Endothelial cell (in vitro differentiated cells): ENCODE data around the gene C12orf75. TPM values are rescaled to one million over a fixed set of nuclear protein-coding genes. Genes with fewer than 3 reads are reported as not detected.

Source experiments
- DNase-seq: peaks from one replicate; pipeline ENCODE4 v3.0.0; 2021; ENCODE audit warnings: low spot score
- H3K27ac Mint-ChIP-seq: one replicate; pipeline ENCODE4 v1.8.0; 2021; ENCODE audit warnings: mixed read lengths, inconsistent platforms; ENCODE audit not compliant: unreplicated experiment
- H3K27me3 Mint-ChIP-seq: one replicate; pipeline ENCODE4 v1.8.0; 2021; ENCODE audit warnings: mild to moderate bottlenecking, moderate library complexity, mixed read lengths, inconsistent platforms; ENCODE audit not compliant: unreplicated experiment
- H3K36me3 Mint-ChIP-seq: one replicate; pipeline ENCODE4 v1.8.0; 2021; ENCODE audit warnings: mild to moderate bottlenecking, low read depth, mixed read lengths, inconsistent platforms; ENCODE audit not compliant: unreplicated experiment
- H3K4me1 Mint-ChIP-seq: one replicate; pipeline ENCODE4 v1.8.0; 2021; ENCODE audit warnings: mild to moderate bottlenecking, mixed read lengths, inconsistent platforms; ENCODE audit not compliant: unreplicated experiment
- H3K4me3 Mint-ChIP-seq: one replicate; pipeline ENCODE4 v1.8.0; 2021; ENCODE audit warnings: mild to moderate bottlenecking, mixed read lengths, inconsistent platforms; ENCODE audit not compliant: unreplicated experiment
- H3K9me3 Mint-ChIP-seq: one replicate; pipeline ENCODE4 v1.8.0; 2021; ENCODE audit warnings: mixed read lengths, inconsistent platforms; ENCODE audit not compliant: unreplicated experiment
- total RNA-seq: library from RNA; stranded (reverse); fragmentation: NEBNext Ultra II Directional; extraction: Animal tissue kit (Norgen Biotek cat#: 25700); gene quantifications from one replicate; pipeline ENCODE4 v1.2.1, GENCODE V29; 2021; ENCODE audit not compliant: unreplicated experiment
- TF ChIP-seq, protein P1 (sequence below): fragments of 200-600 bp; sonication (generic); IDR thresholded peaks from one replicate; pipeline ENCODE4 v1.5.0; 2021; ENCODE audit warnings: antibody characterized with exemption; ENCODE audit not compliant: unreplicated experiment

C12orf75 gene
- total RNA-seq, 1 donor from 2014 or later = 24.0 TPM

DNA sequence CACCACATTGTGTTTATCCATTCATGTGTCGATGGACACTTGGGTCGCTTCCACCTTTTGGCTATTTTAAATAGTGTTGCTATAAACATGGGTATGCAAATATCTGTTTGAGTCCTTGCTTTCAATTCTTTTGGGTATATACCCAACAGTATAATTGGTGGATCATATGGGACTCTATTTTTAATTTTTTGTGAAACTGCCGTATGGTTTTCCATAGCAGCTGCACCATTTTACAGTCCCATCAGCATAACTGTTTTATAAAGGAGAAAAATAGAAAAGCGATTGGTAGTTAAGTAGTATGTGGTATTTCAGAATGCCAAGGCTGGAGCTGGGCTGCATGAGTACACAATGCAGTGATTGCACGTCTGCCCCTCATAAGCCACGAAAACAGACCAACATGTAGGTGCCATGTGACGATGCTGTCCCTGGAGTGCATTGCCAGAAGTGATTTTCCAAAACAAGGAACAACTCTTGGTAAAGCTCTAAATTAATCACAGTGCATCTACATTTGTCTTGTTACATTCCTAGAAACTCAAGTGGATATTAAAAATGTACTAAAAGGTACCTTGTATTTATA lies 83.5 kb downstream of the C12orf75 start:
- TF ChIP-seq, protein P1, sequence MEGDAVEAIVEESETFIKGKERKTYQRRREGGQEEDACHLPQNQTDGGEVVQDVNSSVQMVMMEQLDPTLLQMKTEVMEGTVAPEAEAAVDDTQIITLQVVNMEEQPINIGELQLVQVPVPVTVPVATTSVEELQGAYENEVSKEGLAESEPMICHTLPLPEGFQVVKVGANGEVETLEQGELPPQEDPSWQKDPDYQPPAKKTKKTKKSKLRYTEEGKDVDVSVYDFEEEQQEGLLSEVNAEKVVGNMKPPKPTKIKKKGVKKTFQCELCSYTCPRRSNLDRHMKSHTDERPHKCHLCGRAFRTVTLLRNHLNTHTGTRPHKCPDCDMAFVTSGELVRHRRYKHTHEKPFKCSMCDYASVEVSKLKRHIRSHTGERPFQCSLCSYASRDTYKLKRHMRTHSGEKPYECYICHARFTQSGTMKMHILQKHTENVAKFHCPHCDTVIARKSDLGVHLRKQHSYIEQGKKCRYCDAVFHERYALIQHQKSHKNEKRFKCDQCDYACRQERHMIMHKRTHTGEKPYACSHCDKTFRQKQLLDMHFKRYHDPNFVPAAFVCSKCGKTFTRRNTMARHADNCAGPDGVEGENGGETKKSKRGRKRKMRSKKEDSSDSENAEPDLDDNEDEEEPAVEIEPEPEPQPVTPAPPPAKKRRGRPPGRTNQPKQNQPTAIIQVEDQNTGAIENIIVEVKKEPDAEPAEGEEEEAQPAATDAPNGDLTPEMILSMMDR = no peak
- Mint-ChIP-seq H3K27ac (no peak overlapping the region), H3K4me1 (peaks cover 25% of the 10 kb centered on the region), H3K4me3 (no peak overlapping the region), H3K9me3 (no peaks in the 10 kb centered on the region), H3K27me3 (peaks cover 3% of the 10 kb centered on the region), H3K36me3 (no peaks in the 10 kb centered on the region)
- no peak for DNase-seq

DNA sequence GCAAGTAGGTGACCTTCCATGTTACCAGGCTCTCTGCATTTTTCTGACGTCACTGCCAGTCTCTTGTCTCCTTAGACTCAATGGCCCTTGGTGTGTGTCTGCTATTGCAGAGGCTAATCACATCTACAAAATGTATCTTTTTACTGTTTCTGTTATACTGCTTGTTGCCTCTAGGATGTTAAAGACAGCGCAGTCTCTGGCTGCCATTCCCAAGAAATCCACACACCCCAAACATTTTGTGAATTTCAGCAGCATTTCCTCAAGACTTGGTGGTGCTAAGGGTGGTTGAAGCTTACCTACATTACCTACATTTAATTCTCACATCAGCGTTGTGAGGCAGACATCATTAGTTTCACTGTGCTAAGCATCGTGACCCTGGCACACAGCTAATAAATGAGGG lies 87.2 kb downstream of the C12orf75 start:
- H3K4me1 Mint-ChIP-seq = no peaks in the 10 kb centered on the region
- no peak overlapping the region for H3K4me3 Mint-ChIP-seq
- no peaks in the 10 kb centered on the region for H3K36me3 Mint-ChIP-seq
- no peak overlapping the region for H3K27ac Mint-ChIP-seq
- no peak for DNase-seq
- H3K9me3 Mint-ChIP-seq = no peaks in the 10 kb centered on the region
- peaks cover 3% of the 10 kb centered on the region for H3K27me3 Mint-ChIP-seq
- TF ChIP-seq, protein P1 = no peak

DNA sequence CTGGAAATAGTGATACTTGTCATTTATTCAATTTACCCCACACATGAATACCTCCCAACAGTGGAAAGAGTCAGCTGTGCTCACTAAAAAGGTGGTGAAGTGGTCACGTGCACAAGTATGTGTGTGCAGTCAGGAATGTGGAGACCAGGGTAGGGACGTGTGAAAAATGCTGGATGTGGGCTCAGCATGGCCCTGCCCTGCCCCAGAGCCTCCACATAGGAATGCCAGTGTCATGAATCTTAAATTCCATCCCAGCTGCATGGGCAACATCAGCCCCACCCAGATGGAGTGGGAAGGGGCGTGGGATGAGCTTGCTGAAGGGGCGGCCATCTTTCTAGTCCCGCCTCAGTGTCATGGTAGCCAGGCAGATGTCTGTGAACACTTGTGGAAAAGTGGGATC lies 87.7 kb downstream of the C12orf75 start:
- Mint-ChIP-seq H3K27me3 (peaks cover 3% of the 10 kb centered on the region), H3K27ac (no peak overlapping the region), H3K36me3 (no peaks in the 10 kb centered on the region), H3K4me3 (no peak overlapping the region), H3K9me3 (no peaks in the 10 kb centered on the region), H3K4me1 (no peaks in the 10 kb centered on the region)
- TF ChIP-seq, protein P1 = no peak
- no peak for DNase-seq

DNA sequence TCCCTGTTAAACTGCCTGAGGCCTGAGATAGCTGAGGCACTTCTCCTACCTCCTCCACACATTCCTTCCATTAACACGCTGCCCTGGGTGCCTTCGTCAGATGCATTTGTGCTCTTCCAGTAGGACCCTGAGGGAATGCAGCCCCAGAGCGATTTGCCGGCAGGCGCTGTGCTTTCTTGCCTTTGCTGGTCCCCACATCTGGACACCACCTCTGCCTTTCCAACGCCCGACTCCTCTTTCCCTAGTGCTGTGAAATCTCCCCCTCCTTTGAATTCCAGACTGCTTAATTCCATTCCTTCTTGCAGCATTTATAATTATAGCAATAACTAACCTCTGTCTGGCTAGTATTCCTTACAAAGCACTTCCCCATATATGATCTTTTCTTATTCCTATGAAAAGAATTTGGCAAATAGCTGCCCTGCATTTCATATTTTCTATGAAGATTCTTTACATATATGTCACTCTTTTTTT lies 88.4 kb downstream of the C12orf75 start:
- peaks cover 3% of the 10 kb centered on the region for H3K27me3 Mint-ChIP-seq
- H3K9me3 Mint-ChIP-seq = no peaks in the 10 kb centered on the region
- H3K4me3 Mint-ChIP-seq = no peak overlapping the region
- no peaks in the 10 kb centered on the region for H3K36me3 Mint-ChIP-seq
- no peak for DNase-seq
- TF ChIP-seq, protein P1 = no peak
- no peak overlapping the region for H3K27ac Mint-ChIP-seq
- H3K4me1 Mint-ChIP-seq = no peaks in the 10 kb centered on the region

DNA sequence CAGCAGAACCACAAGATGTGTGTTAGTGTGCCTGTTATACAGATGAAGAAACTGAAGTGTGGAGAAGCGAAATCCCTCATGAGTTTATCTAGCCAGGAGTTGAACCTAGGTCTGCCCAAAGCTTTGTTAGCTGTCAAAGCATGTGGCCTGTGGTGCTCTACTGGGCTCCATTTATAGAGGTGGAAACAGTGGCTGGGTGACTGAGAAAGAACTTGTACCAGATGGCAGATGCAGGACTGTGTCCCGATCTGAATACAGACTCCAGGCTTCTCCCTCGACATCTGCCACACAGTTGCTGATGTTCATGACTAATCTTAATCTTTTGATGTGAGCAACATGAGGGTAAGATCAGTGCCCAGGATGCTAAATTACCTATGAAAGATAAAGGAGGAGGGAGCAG lies 89.1 kb downstream of the C12orf75 start:
- Mint-ChIP-seq H3K4me1 (no peaks in the 10 kb centered on the region), H3K9me3 (no peaks in the 10 kb centered on the region), H3K36me3 (no peaks in the 10 kb centered on the region), H3K27me3 (peaks cover 3% of the 10 kb centered on the region), H3K4me3 (no peak overlapping the region), H3K27ac (no peak overlapping the region)
- DNase-seq = no peak
- TF ChIP-seq, protein P1 = no peak
